Transverse colon (tissue), 4 donors: Measurements from ENCODE around the gene ZCCHC17.

ENCODE experiments used
- CTCF ChIP-seq, 5 experiments: fragments of 200-600 bp in 3 of 5; fragments of 450-650 bp in 2 of 5; sonication (generic) in 3 of 5; IDR thresholded peaks; 1 replicate in 2 of 5; 2 replicates in 3 of 5; pipeline ENCODE4 v1.5.1; 2016 to 2017; ENCODE audit warnings: antibody characterized with exemption in 5 of 5, inconsistent platforms in 3 of 5, mild to moderate bottlenecking in 2 of 5, moderate library complexity in 1 of 5
- POLR2AphosphoS5 ChIP-seq, 3 donors: sonication (generic); formaldehyde crosslinking; IDR thresholded peaks; one replicate each; pipeline ENCODE4 v1.6.1; 2016; ENCODE audit warnings: antibody characterized with exemption in 3 of 3

- TF ChIP-seq CTCF (IDR thresholded peaks at IDR 0.05), result no peak
- TF ChIP-seq POLR2AphosphoS5 (IDR thresholded peaks at IDR 0.05), result no peak
These were observed 96.6 kb downstream of the ZCCHC17 start for GRCh38 chr1:31393463-31393862.
